C4-2B (cell line): ENCODE measurements around the gene KYNU.

Source experiments
- CTCF ChIP-seq: fragments of 450-650 bp; conservative IDR thresholded peaks from 2 replicates; pipeline ENCODE4 v1.5.1; 2017; ENCODE audit warnings: mild to moderate bottlenecking
- ZFX ChIP-seq: fragments of 450-650 bp; IDR thresholded peaks from 2 replicates; pipeline ENCODE4 v1.6.1; 2017

GRCh38 chr2:142840436-142840835 lies 37.0 kb upstream of the KYNU start:
- no peak for TF ChIP-seq CTCF
- no peak for TF ChIP-seq ZFX
